ENCODE results near the gene PSMA1.
"Not testable (repeated sequence)": the region's sequence is repeated elsewhere in the genome, so short reads cannot be mapped to it uniquely, and the experiment has no call there.

Gene PSMA1

GRCh38 chr11:14543260-14543659 lies 23.1 kb upstream of the PSMA1 start:
- H3K4me3 ChIP-seq (ENCODE audit: low read length) = no peak overlapping the region
- peaks cover 6% of the 10 kb centered on the region for H3K4me1 ChIP-seq (ENCODE audit: insufficient read depth, low read length)
- H3K9me3 ChIP-seq (ENCODE audit: low read length) = no peaks in the 10 kb centered on the region

GRCh38 chr11:14542324-14542723 lies 22.1 kb upstream of the PSMA1 start:
- Histone ChIP-seq H3K4me1 (ENCODE audit: insufficient read depth, low read length) (peaks cover 6% of the 10 kb centered on the region), H3K9me3 (ENCODE audit: low read length) (no peaks in the 10 kb centered on the region), H3K36me3 (ENCODE audit: insufficient read depth, low read length) (no peaks in the 10 kb centered on the region), H3K27me3 (ENCODE audit: insufficient read depth, low read length) (no peaks in the 10 kb centered on the region), H3K4me3 (ENCODE audit: low read length) (no peak overlapping the region), H2AFZ (ENCODE audit: low read depth, low read length) (no peak overlapping the region)

More at GRCh38 chr11:14543260-14543659, 23.1 kb upstream of the PSMA1 start:
- Histone ChIP-seq H3K36me3 (ENCODE audit: insufficient read depth, low read length) (no peaks in the 10 kb centered on the region), H3K27me3 (ENCODE audit: insufficient read depth, low read length) (no peaks in the 10 kb centered on the region), H2AFZ (ENCODE audit: low read depth, low read length) (no peak overlapping the region)

GRCh38 chr11:14541192-14541947 lies 21.2 kb upstream of the PSMA1 start:
- H3K27me3 ChIP-seq (ENCODE audit: insufficient read depth, low read length) = no peaks in the 10 kb centered on the region
- H3K36me3 ChIP-seq (ENCODE audit: insufficient read depth, low read length) = no peaks in the 10 kb centered on the region
- no peak overlapping the region for H2AFZ ChIP-seq (ENCODE audit: low read depth, low read length)
- no peaks in the 10 kb centered on the region for H3K9me3 ChIP-seq (ENCODE audit: low read length)
- H3K4me1 ChIP-seq (ENCODE audit: insufficient read depth, low read length) = peaks cover 6% of the 10 kb centered on the region
- H3K4me3 ChIP-seq (ENCODE audit: low read length) = no peak overlapping the region

- no peak overlapping the region for H2AFZ ChIP-seq (ENCODE audit: low read depth, low read length)
- H3K9me3 ChIP-seq (ENCODE audit: low read length) = no peaks in the 10 kb centered on the region
- no peak overlapping the region for H3K4me3 ChIP-seq (ENCODE audit: low read length)
- no peaks in the 10 kb centered on the region for H3K36me3 ChIP-seq (ENCODE audit: insufficient read depth, low read length)
- H3K4me1 ChIP-seq (ENCODE audit: insufficient read depth, low read length) = peaks cover 6% of the 10 kb centered on the region
- H3K27me3 ChIP-seq (ENCODE audit: insufficient read depth, low read length) = no peaks in the 10 kb centered on the region
Measured at GRCh38 chr11:14539982-14540421, 19.8 kb upstream of the PSMA1 start.

DNA sequence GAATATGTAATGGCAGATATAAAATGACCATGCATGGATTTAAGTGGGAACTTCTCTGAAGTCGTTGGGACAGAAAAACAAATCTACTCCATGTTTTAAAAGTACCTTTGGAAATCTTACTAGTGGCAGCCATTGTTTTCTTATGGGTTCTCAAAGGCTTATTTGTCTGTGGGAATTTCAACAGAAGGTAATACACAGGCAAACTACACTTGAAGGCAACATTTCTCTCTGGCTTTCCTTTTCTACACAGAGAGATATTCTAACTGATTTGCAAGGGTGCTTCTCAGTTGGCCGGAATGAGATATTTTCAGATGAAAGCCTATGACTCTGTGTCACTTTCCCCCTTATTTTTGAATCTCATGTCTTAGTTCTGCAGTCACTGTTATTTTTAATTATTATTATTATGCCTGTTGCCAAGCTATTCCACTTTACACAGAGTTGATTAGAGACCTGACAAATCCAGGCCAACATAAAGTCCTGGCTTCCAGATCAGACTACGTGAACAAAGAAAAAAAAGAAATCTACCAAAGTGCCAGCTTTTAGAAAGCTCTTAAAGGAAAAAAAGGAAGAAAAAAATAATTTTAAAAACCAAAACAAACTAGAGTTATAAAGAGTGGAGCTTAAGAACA lies 18.9 kb upstream of the PSMA1 start:
- H3K27me3 ChIP-seq (ENCODE audit: insufficient read depth, low read length) = no peaks in the 10 kb centered on the region

DNA sequence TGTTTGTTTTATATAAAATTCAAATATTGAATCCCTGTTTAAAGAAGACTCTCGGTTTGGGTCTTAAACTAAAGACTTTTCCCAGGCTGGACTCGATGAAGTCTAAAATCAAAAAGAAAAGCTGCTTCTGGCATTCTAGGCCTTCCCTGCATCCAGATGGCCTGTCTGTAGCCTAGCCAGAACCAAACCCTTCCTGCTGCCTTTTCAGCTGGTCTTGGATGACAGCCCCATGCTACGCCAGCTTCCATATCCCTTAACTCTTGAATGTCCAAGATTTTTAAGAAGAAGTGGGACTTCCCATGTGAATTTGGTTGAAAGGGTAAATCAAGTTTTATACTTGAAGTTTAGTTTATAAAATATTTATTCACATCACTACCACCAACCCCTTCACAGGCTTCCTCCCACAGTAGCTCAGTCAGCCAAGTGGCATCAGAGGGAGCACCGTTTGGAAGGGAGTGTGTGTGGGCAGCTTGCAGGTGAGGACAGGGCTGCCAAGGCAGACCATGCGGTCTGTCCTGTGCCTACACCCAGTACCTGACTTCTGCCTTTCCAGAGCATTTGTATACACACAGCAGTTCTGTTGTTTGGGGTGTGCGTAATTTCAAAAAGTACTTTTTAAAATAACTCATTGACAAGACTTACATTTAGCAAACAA lies 18.2 kb upstream of the PSMA1 start:
- no peaks in the 10 kb centered on the region for H3K27me3 ChIP-seq (ENCODE audit: insufficient read depth, low read length)
- H3K4me1 ChIP-seq (ENCODE audit: insufficient read depth, low read length) = peaks cover 6% of the 10 kb centered on the region
- H3K9me3 ChIP-seq (ENCODE audit: low read length) = no peaks in the 10 kb centered on the region
- H2AFZ ChIP-seq (ENCODE audit: low read depth, low read length) = no peak overlapping the region
- no peaks in the 10 kb centered on the region for H3K36me3 ChIP-seq (ENCODE audit: insufficient read depth, low read length)
- H3K4me3 ChIP-seq (ENCODE audit: low read length) = no peak overlapping the region

More for the DNA sequence above, 18.9 kb upstream of the PSMA1 start:
- Histone ChIP-seq H3K4me3 (ENCODE audit: low read length) (no peak overlapping the region), H2AFZ (ENCODE audit: low read depth, low read length) (no peak overlapping the region), H3K36me3 (ENCODE audit: insufficient read depth, low read length) (no peaks in the 10 kb centered on the region), H3K4me1 (ENCODE audit: insufficient read depth, low read length) (peaks cover 6% of the 10 kb centered on the region), H3K9me3 (ENCODE audit: low read length) (no peaks in the 10 kb centered on the region)

DNA sequence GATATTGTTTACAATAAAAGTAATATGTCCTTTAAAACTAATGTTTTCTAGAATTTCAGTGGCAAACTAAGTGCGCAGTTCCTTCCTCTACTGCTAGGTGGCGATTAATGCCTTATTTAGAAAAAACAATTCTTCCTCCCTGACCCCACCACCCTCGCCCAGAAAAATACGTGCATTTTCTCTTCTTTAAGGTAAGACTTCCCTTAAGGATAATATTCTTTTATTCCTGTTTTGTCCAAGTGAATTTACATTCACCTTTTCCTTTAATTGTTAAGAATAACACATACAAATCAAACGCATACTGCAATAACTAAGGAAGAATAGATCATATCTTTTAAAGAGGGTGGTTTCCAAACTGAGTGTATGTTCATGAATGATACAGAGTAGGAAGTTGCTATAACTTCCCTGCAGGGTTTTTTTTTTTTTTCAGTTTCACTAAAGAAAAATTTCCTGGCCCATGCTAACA lies 17.0 kb upstream of the PSMA1 start:
- Histone ChIP-seq H3K4me3 (ENCODE audit: low read length) (no peak overlapping the region), H3K9me3 (ENCODE audit: low read length) (no peaks in the 10 kb centered on the region), H3K36me3 (ENCODE audit: insufficient read depth, low read length) (no peaks in the 10 kb centered on the region), H3K4me1 (ENCODE audit: insufficient read depth, low read length) (peaks cover 2% of the 10 kb centered on the region), H2AFZ (ENCODE audit: low read depth, low read length) (no peak overlapping the region), H3K27me3 (ENCODE audit: insufficient read depth, low read length) (no peaks in the 10 kb centered on the region)

DNA sequence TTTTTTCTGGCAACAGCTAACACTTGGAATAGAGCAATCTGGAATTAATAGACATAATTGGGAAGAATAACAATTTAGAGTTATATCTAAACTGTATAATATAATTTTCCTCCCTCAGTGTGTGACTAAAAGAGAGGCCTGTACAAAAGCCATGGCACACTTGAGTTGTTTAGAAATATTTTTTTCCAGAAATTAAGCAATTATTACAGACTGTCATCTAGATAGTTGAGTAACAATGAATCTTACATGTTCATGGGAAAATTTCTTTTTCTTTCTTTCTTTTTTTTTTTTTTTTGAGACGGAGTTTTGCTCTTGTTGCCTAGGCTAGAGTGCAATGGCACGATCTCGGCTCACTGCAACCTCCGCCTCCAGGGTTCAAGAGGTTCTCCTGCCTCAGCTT lies 15.0 kb upstream of the PSMA1 start:
- not testable (repeated sequence) for H3K4me1 ChIP-seq (ENCODE audit: insufficient read depth, low read length); H3K36me3 ChIP-seq (ENCODE audit: insufficient read depth, low read length); H3K4me3 ChIP-seq (ENCODE audit: low read length); H2AFZ ChIP-seq (ENCODE audit: low read depth, low read length); H3K27me3 ChIP-seq (ENCODE audit: insufficient read depth, low read length); H3K9me3 ChIP-seq (ENCODE audit: low read length)

DNA sequence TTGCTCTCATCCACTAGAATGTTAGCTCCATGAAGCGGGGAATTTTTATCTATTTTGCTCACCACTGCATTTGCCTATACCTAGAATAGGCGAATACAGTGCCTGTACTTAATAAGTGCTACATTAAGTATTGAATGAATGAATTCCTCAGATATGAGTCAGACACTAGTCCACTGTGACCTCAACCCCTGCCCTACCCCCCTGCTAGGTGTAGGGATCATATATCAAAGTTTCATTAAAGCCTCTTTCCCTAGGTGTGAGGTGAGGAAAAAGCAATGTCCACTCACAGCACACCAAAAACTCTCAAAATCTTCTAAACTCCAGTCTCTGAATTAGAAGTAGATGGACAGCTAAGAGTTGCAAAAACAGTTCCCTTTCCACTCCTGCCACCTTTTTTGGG lies 9.8 kb upstream of the PSMA1 start:
- H3K36me3 ChIP-seq (ENCODE audit: insufficient read depth, low read length) = no peaks in the 10 kb centered on the region
- H3K4me3 ChIP-seq (ENCODE audit: low read length) = no peak overlapping the region
- H2AFZ ChIP-seq (ENCODE audit: low read depth, low read length) = no peak overlapping the region
- H3K9me3 ChIP-seq (ENCODE audit: low read length) = no peaks in the 10 kb centered on the region
- no peaks in the 10 kb centered on the region for H3K27me3 ChIP-seq (ENCODE audit: insufficient read depth, low read length)
- no peaks in the 10 kb centered on the region for H3K4me1 ChIP-seq (ENCODE audit: insufficient read depth, low read length)

DNA sequence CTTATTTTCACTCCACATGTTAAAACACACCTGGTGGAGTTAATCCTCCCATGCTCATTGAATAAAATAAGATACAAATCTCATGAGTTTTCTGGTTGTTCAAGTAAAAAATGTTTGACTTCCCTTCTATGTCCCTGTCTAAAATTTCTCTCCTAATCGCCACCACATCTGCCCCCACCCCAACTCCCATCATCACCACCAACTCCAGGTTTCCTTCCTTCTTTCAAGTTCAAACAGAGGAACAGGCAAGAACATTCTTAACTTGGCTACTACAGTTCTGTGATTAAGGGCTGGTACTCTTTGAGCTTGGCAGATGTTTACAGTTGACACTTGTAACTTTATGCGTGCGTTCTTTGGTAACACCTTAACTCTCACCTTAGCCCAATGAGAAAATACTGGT lies 9.1 kb upstream of the PSMA1 start:
- Histone ChIP-seq H3K9me3 (ENCODE audit: low read length) (no peaks in the 10 kb centered on the region), H3K27me3 (ENCODE audit: insufficient read depth, low read length) (no peaks in the 10 kb centered on the region), H3K4me3 (ENCODE audit: low read length) (no peak overlapping the region), H3K4me1 (ENCODE audit: insufficient read depth, low read length) (no peaks in the 10 kb centered on the region), H2AFZ (ENCODE audit: low read depth, low read length) (no peak overlapping the region), H3K36me3 (ENCODE audit: insufficient read depth, low read length) (no peaks in the 10 kb centered on the region)

GRCh38 chr11:14522801-14523200 lies 2.6 kb upstream of the PSMA1 start:
- no peaks in the 10 kb centered on the region for H3K27me3 ChIP-seq (ENCODE audit: insufficient read depth, low read length)
- H3K9me3 ChIP-seq (ENCODE audit: low read length) = no peaks in the 10 kb centered on the region
- H2AFZ ChIP-seq (ENCODE audit: low read depth, low read length) = no peak overlapping the region
- H3K4me3 ChIP-seq (ENCODE audit: low read length) = no peak overlapping the region
- peaks cover 7% of the 10 kb centered on the region for H3K36me3 ChIP-seq (ENCODE audit: insufficient read depth, low read length)
- peaks cover 11% of the 10 kb centered on the region for H3K4me1 ChIP-seq (ENCODE audit: insufficient read depth, low read length)

- Histone ChIP-seq H3K4me3 (ENCODE audit: low read length) (no peak overlapping the region), H3K4me1 (ENCODE audit: insufficient read depth, low read length) (peaks cover 11% of the 10 kb centered on the region), H3K36me3 (ENCODE audit: insufficient read depth, low read length) (peaks cover 13% of the 10 kb centered on the region), H3K27me3 (ENCODE audit: insufficient read depth, low read length) (no peaks in the 10 kb centered on the region), H2AFZ (ENCODE audit: low read depth, low read length) (no peak overlapping the region), H3K9me3 (ENCODE audit: low read length) (no peaks in the 10 kb centered on the region)
Measured at GRCh38 chr11:14522245-14522644, 2.1 kb upstream of the PSMA1 start.

DNA sequence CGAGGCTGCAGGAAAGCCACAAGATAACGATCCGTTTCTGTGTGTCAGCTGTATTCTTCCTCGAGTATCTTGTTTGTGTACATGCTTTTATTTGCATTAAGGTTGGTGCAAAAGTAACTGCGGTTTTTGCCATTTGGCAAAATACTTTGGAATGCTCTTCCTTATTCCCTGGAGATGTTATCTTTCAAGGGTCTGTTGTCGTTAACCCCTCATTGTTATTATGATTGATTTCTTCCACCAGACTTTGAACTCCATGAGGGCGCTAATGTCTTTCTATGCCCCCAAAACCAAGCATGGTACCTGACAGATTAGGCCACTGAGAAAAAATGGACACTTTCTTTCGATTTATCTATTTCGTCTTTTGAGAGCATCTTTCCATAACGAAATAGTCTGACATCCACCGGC lies 563 bp upstream of the PSMA1 start:
- Histone ChIP-seq H2AFZ (ENCODE audit: low read depth, low read length) (peak overlapping the region; percentile 92), H3K36me3 (ENCODE audit: insufficient read depth, low read length) (peaks cover 25% of the 10 kb centered on the region), H3K27me3 (ENCODE audit: insufficient read depth, low read length) (no peaks in the 10 kb centered on the region), H3K9me3 (ENCODE audit: low read length) (no peaks in the 10 kb centered on the region), H3K4me3 (ENCODE audit: low read length) (peak overlapping the region; percentile 99), H3K4me1 (ENCODE audit: insufficient read depth, low read length) (peaks cover 11% of the 10 kb centered on the region)
